GM23338 (cell line): Measurements from ENCODE around the gene KIF2A. TPM values are rescaled to one million over a fixed set of nuclear protein-coding genes. Genes with fewer than 3 reads are reported as not detected.
A peak's percentile ranks its signal among the peaks of the same experiment; 100 is the strongest.

Experiments
- ATAC-seq: fragments of 200-7000 bp; cut with Tn5 transposase; 3 replicates; pipeline ENCODE4 v1.9.1; 2020
- DNase-seq: peaks from one replicate; pipeline ENCODE4 v3.0.0-alpha.2; 2015; ENCODE audit warnings: low spot score
- H2AFZ ChIP-seq: fragments of 200-600 bp; sonication (generic); 2 replicates; pipeline ENCODE4 v1.8.0; 2016; ENCODE audit warnings: antibody characterized with exemption, mild to moderate bottlenecking, moderate library complexity
- H3F3A ChIP-seq: fragments of 200-600 bp; sonication (generic); replicated peaks from 2 replicates; pipeline ENCODE4 v1.8.0; 2017; ENCODE audit warnings: antibody characterized with exemption, mixed run types, low read depth
- H3K27ac ChIP-seq: fragments of 200-600 bp; sonication (generic); 2 replicates; pipeline ENCODE4 v1.6.1; 2016; ENCODE audit warnings: low read depth
- H3K27me3 ChIP-seq: fragments of 200-600 bp; sonication (generic); 2 replicates; pipeline ENCODE4 v1.8.0; 2016; ENCODE audit warnings: mild to moderate bottlenecking, mixed run types, moderate library complexity; ENCODE audit not compliant: insufficient read depth
- H3K36me3 ChIP-seq: fragments of 200-600 bp; sonication (generic); 2 replicates; pipeline ENCODE4 v1.8.0; 2016; ENCODE audit warnings: mild to moderate bottlenecking; ENCODE audit not compliant: insufficient read depth
- H3K4me1 ChIP-seq: fragments of 200-600 bp; sonication (generic); 2 replicates; pipeline ENCODE4 v1.8.0; 2016; ENCODE audit warnings: mild to moderate bottlenecking, moderate library complexity; ENCODE audit not compliant: insufficient read depth
- H3K4me2 ChIP-seq: fragments of 200-600 bp; sonication (generic); 2 replicates; pipeline ENCODE4 v1.7.1; 2017; ENCODE audit warnings: mixed run types
- H3K4me3 ChIP-seq: fragments of 200-600 bp; sonication (generic); 2 replicates; pipeline ENCODE4 v1.6.1; 2016; ENCODE audit warnings: mixed run types
- H3K79me2 ChIP-seq: fragments of 200-600 bp; sonication (generic); replicated peaks from 2 replicates; pipeline ENCODE4 v1.8.0; 2017; ENCODE audit warnings: mild to moderate bottlenecking; ENCODE audit not compliant: insufficient read depth
- H3K9me2 ChIP-seq: fragments of 200-600 bp; sonication (generic); 2 replicates; pipeline ENCODE4 v1.8.0; 2017; ENCODE audit not compliant: insufficient read depth
- H4K20me1 ChIP-seq: fragments of 200-600 bp; sonication (generic); replicated peaks from 2 replicates; pipeline ENCODE4 v1.8.0; 2017; ENCODE audit warnings: mild to moderate bottlenecking; ENCODE audit not compliant: insufficient read depth
- H3K27ac Mint-ChIP-seq: 2 replicates; pipeline ENCODE4 v1.8.0; 2020; ENCODE audit warnings: inconsistent platforms, mild to moderate bottlenecking, moderate library complexity, mixed read lengths
- H3K27me3 Mint-ChIP-seq: 3 replicates; pipeline ENCODE4 v1.8.0; 2022; ENCODE audit warnings: low read depth, mild to moderate bottlenecking, moderate library complexity, mixed read lengths, inconsistent platforms; ENCODE audit not compliant: insufficient read depth, poor library complexity
- H3K36me3 Mint-ChIP-seq: 3 replicates; pipeline ENCODE4 v1.8.0; 2021; ENCODE audit warnings: low read depth, mild to moderate bottlenecking, inconsistent platforms, moderate library complexity, mixed read lengths
- H3K4me1 Mint-ChIP-seq: 3 replicates; pipeline ENCODE4 v1.8.0; 2020; ENCODE audit warnings: mild to moderate bottlenecking, inconsistent platforms, mixed read lengths
- H3K4me3 Mint-ChIP-seq: 3 replicates; pipeline ENCODE4 v1.8.0; 2021; ENCODE audit warnings: moderate library complexity, mild to moderate bottlenecking, inconsistent platforms, mixed read lengths
- H3K9me3 Mint-ChIP-seq: 3 replicates; pipeline ENCODE4 v1.8.0; 2020; ENCODE audit warnings: moderate library complexity, mild to moderate bottlenecking, inconsistent platforms, mixed read lengths
- CTCF ChIP-seq, 2 experiments: fragments of 200-600 bp in 1 of 2; sonication (generic) in 1 of 2; conservative IDR thresholded peaks; 2 replicates each; pipeline versions ENCODE4 v1.5.1 to v1.6.1; 2016 to 2017; ENCODE audit warnings: antibody characterized with exemption in 2 of 2, low read depth in 2 of 2, mild to moderate bottlenecking in 2 of 2, moderate library complexity in 1 of 2
- EZH2 ChIP-seq: fragments of 200-600 bp; sonication (generic); IDR thresholded peaks from one replicate; pipeline ENCODE4 v1.8.0; 2017; ENCODE audit warnings: antibody characterized with exemption, mild to moderate bottlenecking, low read depth; ENCODE audit not compliant: unreplicated experiment
- NANOG ChIP-seq: IDR thresholded peaks from 2 replicates; pipeline ENCODE4 v1.6.1; 2016; ENCODE audit warnings: antibody characterized with exemption, borderline replicate concordance
- ZNF462 ChIP-seq: fragments of 250-450 bp; sonication (Bioruptor Pico); IDR thresholded peaks from 2 replicates; pipeline ENCODE4 v1.5.0; 2020; ENCODE audit warnings: mild to moderate bottlenecking, moderate library complexity
- polyA plus RNA-seq: library from polyadenylated mRNA; unstranded; fragments of >200 nt; fragmentation: Nextera tagmentation; extraction: Ambion mirVana; gene quantifications from 2 replicates; pipeline ENCODE4 v1.2.1, GENCODE V29; 2016
- total RNA-seq: library from RNA; depleted of rRNA; stranded (reverse); fragments of >200 nt; shearing (Covaris generic); gene quantifications from 2 replicates; pipeline ENCODE4 v1.2.3, GENCODE V29; 2014

Gene KIF2A
- total and polyA plus RNA-seq, 2 experiments from 2014 or later, result 120 to 122 TPM

- TF ChIP-seq CTCF (conservative IDR thresholded peaks at IDR 0.05; ENCODE audit: low read depth in 2 of 2) (no peak), ZNF462 (CRISPR knock-in tag) (no peak)
Observed at GRCh38 chr5:62334082-62334481, 28.1 kb downstream of the KIF2A start (continued).

DNA sequence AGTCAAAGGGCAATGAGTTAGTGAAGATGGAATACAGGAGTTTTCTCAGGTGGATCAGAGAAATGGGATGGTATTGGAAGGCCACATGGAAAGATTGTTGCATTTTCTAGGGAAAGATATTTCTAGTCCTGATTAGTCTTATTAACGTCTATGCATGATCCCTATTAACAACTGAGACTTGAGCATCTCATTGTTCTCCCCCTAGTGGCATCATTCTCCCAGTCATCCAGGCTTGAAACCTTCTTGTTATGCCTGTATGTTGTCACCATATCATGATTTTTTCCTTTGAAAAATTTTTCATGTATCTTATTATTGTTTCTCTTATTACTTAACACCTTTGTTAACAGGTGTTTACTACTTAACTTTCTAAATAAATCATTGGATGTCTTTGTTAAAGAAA, 34.4 kb downstream of the KIF2A start:
- Histone ChIP-seq H3K4me1 (no peaks in the 10 kb centered on the region), H3K79me2 (peaks cover 97% of the 10 kb centered on the region), H3K27ac (no peak overlapping the region), H3K4me3 (no peak overlapping the region), H3K4me2 (no peak overlapping the region), H3K9me2 (no peaks in the 10 kb centered on the region), H4K20me1 (peaks cover 43% of the 10 kb centered on the region), H3K27me3 (no peaks in the 10 kb centered on the region), H3F3A (no peaks in the 10 kb centered on the region), H2AFZ (no peak overlapping the region), H3K36me3 (no peaks in the 10 kb centered on the region)
- H3K9me3 Mint-ChIP-seq, result no peaks in the 10 kb centered on the region
- peak; percentile 58 to 60 for TF ChIP-seq CTCF (conservative IDR thresholded peaks at IDR 0.05; ENCODE audit: low read depth in 2 of 2)
- no peak for TF ChIP-seq EZH2
- no peak for TF ChIP-seq ZNF462 (CRISPR knock-in tag)
- no peak for TF ChIP-seq NANOG
- no peak overlapping the region for H3K27ac Mint-ChIP-seq
- H3K36me3 Mint-ChIP-seq, result peaks cover 3% of the 10 kb centered on the region; the same call in 2 of the 3 replicates
- peak; percentile 52 for ATAC-seq
- peak; percentile 66 for DNase-seq
- peaks cover 2% of the 10 kb centered on the region for H3K4me1 Mint-ChIP-seq
- no peaks in the 10 kb centered on the region for H3K27me3 Mint-ChIP-seq
- no peak overlapping the region for H3K4me3 Mint-ChIP-seq
